SKM-1 (cell line): ENCODE results near the gene TP53AIP1.

Experiments
- DNase-seq: peaks from one replicate; lab custom pipeline; 2025; ENCODE audit not compliant: unreplicated experiment; lab: John Stamatoyannopoulos, UW

The TP53AIP1 gene

DNA sequence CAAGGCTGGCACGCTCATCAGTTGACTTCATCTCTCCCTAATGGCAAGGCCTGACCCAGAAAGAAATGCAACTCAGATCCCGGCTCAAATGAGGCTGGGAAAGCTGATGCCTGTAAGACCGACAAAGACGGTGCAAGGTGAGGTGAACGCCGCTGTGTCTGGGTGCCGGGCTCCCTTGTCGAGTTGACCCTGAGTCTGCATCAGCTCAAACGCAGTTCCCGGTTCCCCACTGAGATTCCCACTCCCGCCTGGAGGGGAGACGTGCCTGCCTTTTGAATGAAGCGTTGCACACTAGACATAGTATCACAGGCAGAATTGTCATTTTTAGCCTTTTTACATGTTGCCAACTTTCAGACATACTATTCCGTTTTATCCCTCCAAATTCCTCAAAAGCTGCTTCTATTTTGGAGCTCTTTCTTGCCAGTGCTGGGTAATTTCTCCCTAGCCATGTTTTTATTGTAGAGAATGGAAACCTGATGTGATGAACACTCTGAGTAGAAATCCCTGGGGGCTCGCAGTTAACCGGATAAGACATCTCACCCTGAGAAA lies 831 bp upstream of the TP53AIP1 start:
- DNase-seq, result no peak

GRCh38 chr11:128942272-128942612 lies 429 bp downstream of the TP53AIP1 start:
- DNase-seq, result no peak

DNA sequence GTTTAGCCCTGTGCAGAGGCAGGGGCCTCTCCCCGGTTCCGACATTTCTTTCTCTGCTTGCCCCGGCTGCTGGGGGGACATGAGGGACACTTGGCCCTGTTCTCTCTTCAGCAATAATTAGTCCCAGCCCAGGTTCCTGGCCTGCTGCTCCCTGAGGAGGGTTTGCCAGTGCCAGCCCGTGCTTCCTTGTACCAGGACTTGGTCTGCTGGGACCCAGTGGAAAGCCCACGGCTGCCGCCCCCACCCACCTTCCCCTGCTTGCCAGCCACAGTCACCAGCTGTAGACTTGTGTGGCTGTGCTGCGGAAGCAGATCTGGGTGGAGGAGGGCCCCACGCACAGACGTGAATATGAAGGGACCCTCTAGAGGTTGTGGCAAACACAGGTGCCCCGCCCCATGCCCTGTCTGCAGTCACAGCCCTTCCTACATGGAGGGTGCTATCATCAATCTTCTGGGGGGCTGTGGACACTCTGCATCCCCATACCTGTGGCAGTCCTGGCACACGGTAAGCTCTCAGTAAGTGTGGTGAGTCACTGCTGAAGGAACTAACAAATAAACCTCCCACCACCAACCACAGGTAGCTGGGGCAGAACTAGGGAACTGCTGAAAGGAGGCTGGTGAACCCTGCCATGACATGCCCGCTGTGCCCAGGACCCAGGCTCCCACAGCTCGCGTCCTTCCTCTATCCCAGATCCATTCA lies 949 bp downstream of the TP53AIP1 start:
- DNase-seq, result no peak

DNA sequence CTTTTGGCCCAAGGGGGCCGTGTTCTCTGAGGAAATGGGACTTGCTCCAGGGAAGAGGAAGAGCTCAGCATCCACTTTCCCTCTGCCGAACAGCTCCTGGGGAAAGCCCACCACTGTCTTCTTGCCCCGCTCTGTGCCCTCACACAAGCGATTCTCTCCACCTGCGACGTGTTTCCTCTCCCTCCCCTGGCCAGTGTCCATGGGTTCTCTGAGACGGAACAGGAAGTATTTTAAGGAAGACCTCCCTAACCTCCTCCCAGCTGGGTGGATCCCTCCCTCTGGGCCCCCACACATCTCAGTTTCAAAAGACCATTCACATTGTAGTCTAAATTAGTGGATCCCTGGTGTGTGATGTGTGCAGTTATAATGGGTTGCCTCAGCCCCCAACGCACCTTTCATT lies 1.6 kb downstream of the TP53AIP1 start:
- DNase-seq, result no peak

DNA sequence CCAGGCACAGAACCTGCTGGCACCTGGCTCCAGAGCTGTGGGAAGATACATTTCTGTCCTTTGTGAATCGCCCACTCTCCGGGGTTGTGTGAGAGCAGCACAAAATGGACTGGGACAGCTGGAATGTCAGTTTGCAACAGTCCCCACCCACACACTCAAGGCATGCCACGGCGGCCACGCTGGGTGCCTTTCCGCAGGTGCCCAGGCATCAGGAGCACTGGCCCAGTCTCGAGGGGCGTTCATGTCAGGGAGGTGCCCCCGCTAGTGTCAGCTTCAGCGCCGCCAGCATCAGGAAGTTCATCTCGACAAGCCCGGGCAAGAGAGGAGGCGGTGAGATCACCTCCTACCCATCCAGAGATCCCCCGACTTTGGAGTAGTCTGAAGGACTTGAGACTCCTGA lies 2.1 kb downstream of the TP53AIP1 start:
- no peak for DNase-seq

GRCh38 chr11:128940156-128940555 lies 2.5 kb downstream of the TP53AIP1 start:
- DNase-seq, result no peak

DNA sequence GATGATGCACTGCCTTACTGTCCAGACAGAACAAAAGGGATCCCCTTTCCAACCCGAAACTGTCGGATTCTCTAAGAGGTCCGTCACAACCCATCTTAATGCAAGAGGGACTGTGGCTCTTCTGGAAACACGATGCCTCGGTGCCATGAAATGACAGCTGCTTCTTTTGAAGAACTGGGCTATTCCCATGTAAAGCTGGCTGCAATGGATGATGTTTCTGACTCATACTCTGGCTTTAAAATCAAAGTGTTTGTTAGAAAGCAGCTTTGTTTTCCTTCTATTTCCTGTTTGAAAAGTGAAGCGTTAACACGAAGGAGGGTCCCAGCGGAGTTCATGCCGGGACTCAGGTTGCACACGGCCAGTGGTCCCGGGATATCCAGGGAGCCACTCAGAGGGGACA lies 3.1 kb downstream of the TP53AIP1 start:
- no peak for DNase-seq

GRCh38 chr11:128938156-128938885 lies 4.3 kb downstream of the TP53AIP1 start:
- no peak for DNase-seq

- no peak for DNase-seq
These were observed 5.2 kb downstream of the TP53AIP1 start for GRCh38 chr11:128937480-128937879.

DNA sequence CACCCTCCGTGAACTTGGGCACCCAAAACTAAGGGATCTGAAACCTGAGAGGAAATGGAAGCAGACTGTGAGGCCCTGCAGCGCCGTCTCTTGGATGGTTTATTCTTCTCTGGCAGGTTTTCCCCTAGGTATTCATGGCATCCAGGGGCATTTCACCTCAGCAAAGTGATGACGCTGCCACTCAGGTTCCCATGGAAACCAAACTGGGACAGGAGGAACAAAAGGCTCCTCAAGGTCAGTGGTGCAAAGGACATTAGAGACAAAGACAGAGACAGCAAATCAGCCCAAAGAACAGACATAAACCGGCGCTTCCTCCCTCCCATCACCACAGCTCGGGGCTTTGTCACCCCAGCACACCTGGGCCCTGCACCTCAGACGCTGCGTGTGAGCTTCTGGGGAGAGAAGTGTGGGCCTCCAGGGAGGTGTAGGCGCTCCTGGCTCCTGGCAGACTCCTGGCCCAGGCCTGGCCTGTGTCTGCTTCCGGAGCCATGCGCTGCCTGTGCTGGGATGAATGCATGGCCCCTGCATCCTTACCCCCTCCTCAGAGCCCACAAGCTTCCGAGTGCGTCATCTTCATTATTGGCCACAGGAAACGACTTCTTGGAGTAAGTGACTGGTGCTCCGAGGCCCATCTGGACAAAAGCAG lies 5.9 kb downstream of the TP53AIP1 start:
- DNase-seq, result no peak

GRCh38 chr11:128934926-128935325 lies 7.7 kb downstream of the TP53AIP1 start:
- no peak for DNase-seq

GRCh38 chr11:128934351-128934750 lies 8.3 kb downstream of the TP53AIP1 start:
- no peak for DNase-seq

DNA sequence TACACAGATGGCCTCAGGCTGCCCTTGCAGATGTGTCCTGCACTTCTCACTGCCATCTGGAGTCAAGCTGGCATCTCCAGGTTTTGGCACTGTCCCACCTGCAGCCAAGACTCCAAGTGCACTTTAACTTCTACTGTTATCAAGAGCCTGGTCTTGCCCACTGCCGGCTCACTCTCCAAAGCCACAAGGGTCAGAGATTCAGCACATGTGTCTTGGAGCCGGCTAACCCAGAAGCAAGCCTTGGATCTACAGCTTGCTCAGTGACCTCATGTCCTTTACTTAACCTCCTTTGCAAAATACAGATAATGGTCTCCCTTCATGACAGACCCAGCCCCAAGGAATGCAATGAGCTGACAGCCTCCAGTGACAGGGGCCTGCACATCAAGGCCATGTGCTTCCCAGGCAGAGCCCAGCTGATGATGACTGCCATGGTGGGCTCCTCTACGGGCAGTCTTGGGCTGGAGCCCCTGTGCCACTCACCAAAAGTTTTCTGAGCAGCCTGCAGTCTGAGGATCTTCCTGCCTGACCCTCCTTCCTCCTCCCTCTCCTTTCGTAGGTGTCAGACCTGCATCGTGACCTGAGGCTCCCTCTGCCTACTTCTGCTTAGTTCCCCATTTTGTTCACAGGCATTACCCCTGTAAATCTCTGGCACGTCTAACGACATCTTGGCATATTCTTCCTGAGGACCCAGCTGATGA lies 9.0 kb downstream of the TP53AIP1 start:
- peak; percentile 14 for DNase-seq

- DNase-seq, result no peak
These were observed 11.0 kb downstream of the TP53AIP1 start for GRCh38 chr11:128931668-128932067.

GRCh38 chr11:128931066-128931465 lies 11.6 kb downstream of the TP53AIP1 start:
- DNase-seq, result no peak

GRCh38 chr11:128929991-128930390 lies 12.7 kb downstream of the TP53AIP1 start:
- no peak for DNase-seq

DNA sequence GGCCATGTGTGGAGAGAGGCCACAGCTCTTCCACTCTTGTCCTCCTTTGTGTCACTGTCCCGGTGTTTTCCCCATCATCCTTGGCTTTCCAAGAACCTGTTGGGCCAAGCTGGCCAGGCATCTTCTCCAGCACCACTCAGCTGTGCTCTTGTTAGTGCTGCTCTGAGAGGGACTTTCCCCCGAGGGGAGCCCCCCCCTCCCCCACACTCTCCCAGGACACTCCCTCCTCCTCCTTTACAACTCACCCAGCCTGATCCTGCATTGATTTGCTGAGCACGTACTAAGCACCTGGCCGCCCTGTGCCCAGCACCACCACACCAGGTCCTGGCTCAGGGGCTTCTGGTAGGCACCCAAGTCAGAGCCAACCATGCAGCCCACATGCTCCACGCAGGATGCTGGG lies 13.2 kb downstream of the TP53AIP1 start:
- no peak for DNase-seq

DNA sequence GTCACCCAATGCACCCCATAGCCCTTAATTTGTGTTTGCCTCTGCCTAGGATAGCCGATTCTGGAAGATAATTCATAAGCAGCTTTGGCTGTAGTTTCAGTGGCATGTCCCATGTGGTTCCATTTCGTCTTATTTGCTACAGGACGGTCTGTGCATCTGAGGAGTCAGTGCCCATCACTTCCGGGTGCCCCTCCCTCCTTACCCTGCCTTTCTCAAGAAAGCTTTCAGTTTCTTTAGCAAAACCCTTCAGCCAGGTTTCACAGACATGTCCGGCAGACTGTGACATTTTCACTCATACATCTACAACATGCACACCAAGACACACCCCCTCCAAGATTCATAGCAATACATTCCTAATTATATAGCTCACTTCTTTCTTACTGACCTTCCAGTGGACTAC lies 14.3 kb downstream of the TP53AIP1 start:
- no peak for DNase-seq

GRCh38 chr11:128927683-128928336 lies 14.9 kb downstream of the TP53AIP1 start:
- DNase-seq, result no peak

- DNase-seq, result no peak
These were observed 15.6 kb downstream of the TP53AIP1 start for GRCh38 chr11:128927108-128927461.
